H1 (cell line): ENCODE results near the gene PBX1.

Experiments used
- E2F6 ChIP-seq: IDR thresholded peaks from 2 replicates; pipeline ENCODE4 v1.6.1; 2012; ENCODE audit warnings: inconsistent platforms
- TF ChIP-seq, protein P1 (sequence below), 3 experiments: IDR thresholded peaks; 1 replicate in 2 of 3; 2 replicates in 1 of 3; pipeline versions ENCODE4 v1.5.1 to v1.6.1; 2011; ENCODE audit warnings: low read length in 3 of 3, mild to moderate bottlenecking in 3 of 3, inconsistent platforms in 2 of 3, low read depth in 1 of 3, moderate library complexity in 1 of 3; ENCODE audit not compliant: insufficient read depth in 1 of 3; ENCODE audit errors: control extremely low read depth in 1 of 3

DNA sequence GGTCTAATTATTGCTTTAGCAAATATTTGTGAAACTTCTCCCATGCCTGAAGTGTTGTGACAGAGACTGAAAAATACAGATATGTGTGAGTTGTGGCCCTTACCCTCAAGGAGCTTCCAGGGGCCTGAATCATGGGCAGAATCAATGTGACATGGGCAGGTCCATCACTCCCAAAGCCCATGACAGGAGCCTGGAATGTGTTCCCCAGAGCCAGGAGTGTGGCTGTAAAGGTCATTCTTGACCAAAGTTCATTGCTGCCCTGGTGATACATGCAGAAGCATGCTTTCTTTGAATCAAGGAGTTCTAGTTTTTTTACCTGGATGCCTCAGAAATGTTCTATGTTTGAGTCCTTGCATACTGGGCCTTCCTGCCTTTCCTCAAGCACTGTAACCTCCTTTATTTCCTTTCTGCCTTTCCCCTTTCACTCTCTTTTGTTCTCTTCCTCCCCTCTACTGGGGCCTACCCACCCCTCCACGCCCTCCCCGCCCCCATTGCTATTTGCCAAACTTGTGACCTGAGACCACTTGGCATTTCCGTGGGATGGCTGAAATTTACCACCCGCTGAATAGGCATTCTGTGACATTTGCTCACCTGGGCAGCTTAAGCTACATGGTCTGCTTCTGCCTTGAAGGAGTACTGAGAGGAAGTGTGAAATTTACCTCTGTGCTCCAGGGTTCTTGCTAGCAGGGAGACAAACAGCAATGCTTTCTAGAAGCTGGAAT is 19.7 kb downstream of the PBX1 start:
- TF ChIP-seq, protein P1, sequence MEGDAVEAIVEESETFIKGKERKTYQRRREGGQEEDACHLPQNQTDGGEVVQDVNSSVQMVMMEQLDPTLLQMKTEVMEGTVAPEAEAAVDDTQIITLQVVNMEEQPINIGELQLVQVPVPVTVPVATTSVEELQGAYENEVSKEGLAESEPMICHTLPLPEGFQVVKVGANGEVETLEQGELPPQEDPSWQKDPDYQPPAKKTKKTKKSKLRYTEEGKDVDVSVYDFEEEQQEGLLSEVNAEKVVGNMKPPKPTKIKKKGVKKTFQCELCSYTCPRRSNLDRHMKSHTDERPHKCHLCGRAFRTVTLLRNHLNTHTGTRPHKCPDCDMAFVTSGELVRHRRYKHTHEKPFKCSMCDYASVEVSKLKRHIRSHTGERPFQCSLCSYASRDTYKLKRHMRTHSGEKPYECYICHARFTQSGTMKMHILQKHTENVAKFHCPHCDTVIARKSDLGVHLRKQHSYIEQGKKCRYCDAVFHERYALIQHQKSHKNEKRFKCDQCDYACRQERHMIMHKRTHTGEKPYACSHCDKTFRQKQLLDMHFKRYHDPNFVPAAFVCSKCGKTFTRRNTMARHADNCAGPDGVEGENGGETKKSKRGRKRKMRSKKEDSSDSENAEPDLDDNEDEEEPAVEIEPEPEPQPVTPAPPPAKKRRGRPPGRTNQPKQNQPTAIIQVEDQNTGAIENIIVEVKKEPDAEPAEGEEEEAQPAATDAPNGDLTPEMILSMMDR (IDR thresholded peaks at IDR 0.05; ENCODE audit: control extremely low read depth in 1 of 3, insufficient read depth in 1 of 3, low read depth in 1 of 3, low read length in 3 of 3): no peak
- TF ChIP-seq E2F6: no peak
